GM18517 (cell line): Measurements from ENCODE around the gene ARL5A.

Experiments
- ATAC-seq: cut with Tn5 transposase; IDR thresholded peaks from one replicate; pipeline ENCODE4 v1.9.1; 2021; ENCODE audit warnings: mild to moderate bottlenecking, moderate library complexity; ENCODE audit not compliant: unreplicated experiment

The ARL5A gene

GRCh38 chr2:151841047-151841424, 12.8 kb upstream of the ARL5A start:
- ATAC-seq: no peak

GRCh38 chr2:151840216-151841046, 12.2 kb upstream of the ARL5A start:
- ATAC-seq: peak; percentile 99

- no peak for ATAC-seq
Observed at GRCh38 chr2:151837926-151838325, 9.7 kb upstream of the ARL5A start.

GRCh38 chr2:151833984-151834383, 5.8 kb upstream of the ARL5A start:
- ATAC-seq: no peak

- ATAC-seq: no peak
Observed at GRCh38 chr2:151830961-151831360, 2.7 kb upstream of the ARL5A start.

GRCh38 chr2:151828890-151829324, 686 bp upstream of the ARL5A start:
- no peak for ATAC-seq

- ATAC-seq: peak; percentile 9
Observed at GRCh38 chr2:151827564-151828142, 568 bp downstream of the ARL5A start.

- ATAC-seq: no peak
Observed at GRCh38 chr2:151826737-151827157, 1.5 kb downstream of the ARL5A start.

GRCh38 chr2:151824886-151825285, 3.3 kb downstream of the ARL5A start:
- ATAC-seq: no peak

- ATAC-seq: no peak
Observed at GRCh38 chr2:151823651-151824050, 4.6 kb downstream of the ARL5A start.

- peak; percentile 77 for ATAC-seq
Observed at GRCh38 chr2:151819920-151820319, 8.3 kb downstream of the ARL5A start.

- no peak for ATAC-seq
Observed at GRCh38 chr2:151817929-151818328, 10.3 kb downstream of the ARL5A start.

- no peak for ATAC-seq
Observed at GRCh38 chr2:151816843-151817242, 11.4 kb downstream of the ARL5A start.

GRCh38 chr2:151815821-151816489, 12.3 kb downstream of the ARL5A start:
- no peak for ATAC-seq

GRCh38 chr2:151810489-151810888, 17.7 kb downstream of the ARL5A start:
- ATAC-seq: no peak

GRCh38 chr2:151809073-151809383, 19.2 kb downstream of the ARL5A start:
- no peak for ATAC-seq

GRCh38 chr2:151808258-151809072, 19.8 kb downstream of the ARL5A start:
- ATAC-seq: peak; percentile 60

GRCh38 chr2:151805961-151806360, 22.3 kb downstream of the ARL5A start:
- no peak for ATAC-seq

GRCh38 chr2:151805343-151805742, 22.9 kb downstream of the ARL5A start:
- no peak for ATAC-seq

- no peak for ATAC-seq
Observed at GRCh38 chr2:151803811-151804210, 24.4 kb downstream of the ARL5A start.

- ATAC-seq: no peak
Observed at GRCh38 chr2:151802315-151802714, 25.9 kb downstream of the ARL5A start.
